Brain microvascular endothelial cell (primary cell): Measurements from ENCODE around the gene LIMCH1.
"Not testable (repeated sequence)": the region's sequence is repeated elsewhere in the genome, so short reads cannot be mapped to it uniquely, and the experiment has no call there.

Experiments used
- DNase-seq: peaks from one replicate; pipeline ENCODE4 v3.0.0-alpha.2; 2020
- H3K27ac ChIP-seq: fragments of 250-450 bp; sonication (Bioruptor Pico); 2 replicates; pipeline ENCODE4 v1.5.1; 2020; ENCODE audit warnings: mild to moderate bottlenecking, moderate library complexity
- H3K27me3 ChIP-seq: fragments of 250-450 bp; sonication (Bioruptor Pico); replicated peaks from 2 replicates; pipeline ENCODE4 v1.5.1; 2020; ENCODE audit warnings: mild to moderate bottlenecking
- H3K36me3 ChIP-seq: fragments of 250-450 bp; sonication (Bioruptor Pico); replicated peaks from 2 replicates; pipeline ENCODE4 v1.5.1; 2020; ENCODE audit warnings: mild to moderate bottlenecking
- H3K4me3 ChIP-seq: 2 replicates; pipeline ENCODE4 v1.5.1; 2011; ENCODE audit warnings: low read depth, mild to moderate bottlenecking, control low read depth, low read length, moderate library complexity
- CTCF ChIP-seq: IDR thresholded peaks from 2 replicates; pipeline ENCODE4 v1.5.1; 2011; ENCODE audit warnings: low read depth, mild to moderate bottlenecking, moderate library complexity, low read length, control low read depth, inconsistent platforms; ENCODE audit errors: missing control alignments
- in situ Hi-C: cut with HindIII; loops from 2 replicates; pipeline ENCODE4 v1.10.0; 2017; ENCODE audit warnings: low sequenced_read_pairs, low pct_ligation_motif_present

LIMCH1 gene

GRCh38 chr4:41727861-41728572 lies 190.1 kb downstream of the LIMCH1 start:
- Histone ChIP-seq H3K27me3 (no peaks in the 10 kb centered on the region), H3K4me3 (no peak overlapping the region), H3K36me3 (no peaks in the 10 kb centered on the region), H3K27ac (no peak overlapping the region)
- in situ Hi-C loops = no loop called here
- DNase-seq = no peak
- TF ChIP-seq CTCF = no peak

GRCh38 chr4:41728573-41728913 lies 190.6 kb downstream of the LIMCH1 start:
- no peak for DNase-seq
- no peak for TF ChIP-seq CTCF
- in situ Hi-C loops = no loop called here
- Histone ChIP-seq H3K36me3 (no peaks in the 10 kb centered on the region), H3K27me3 (no peaks in the 10 kb centered on the region), H3K27ac (no peak overlapping the region), H3K4me3 (no peak overlapping the region)

- no peaks in the 10 kb centered on the region for H3K27me3 ChIP-seq
These were observed 193.7 kb downstream of the LIMCH1 start for GRCh38 chr4:41731569-41732126.

GRCh38 chr4:41734371-41734770 lies 196.4 kb downstream of the LIMCH1 start:
- in situ Hi-C loops = no loop called here
- Histone ChIP-seq H3K4me3 (no peak overlapping the region), H3K27ac (no peak overlapping the region), H3K36me3 (no peaks in the 10 kb centered on the region), H3K27me3 (no peaks in the 10 kb centered on the region)
- TF ChIP-seq CTCF = no peak
- no peak for DNase-seq

More at GRCh38 chr4:41731569-41732126, 193.7 kb downstream of the LIMCH1 start:
- DNase-seq = no peak
- no peak overlapping the region for H3K4me3 ChIP-seq
- in situ Hi-C loops = no loop called here
- H3K27ac ChIP-seq = no peak overlapping the region
- TF ChIP-seq CTCF = no peak
- H3K36me3 ChIP-seq = no peaks in the 10 kb centered on the region

- in situ Hi-C loops, DNase-seq, H3K36me3 ChIP-seq, H3K27ac ChIP-seq, H3K27me3 ChIP-seq, H3K4me3 ChIP-seq: not testable (repeated sequence)
These were observed 199.5 kb downstream of the LIMCH1 start for GRCh38 chr4:41737491-41737890.

- Histone ChIP-seq H3K27ac (no peak overlapping the region), H3K4me3 (no peak overlapping the region), H3K36me3 (no peaks in the 10 kb centered on the region), H3K27me3 (peaks cover 31% of the 10 kb centered on the region)
- in situ Hi-C loops = no loop called here
- no peak for TF ChIP-seq CTCF
- no peak for DNase-seq
These were observed 203.4 kb downstream of the LIMCH1 start for GRCh38 chr4:41741354-41741753.
